SKM-1 treated with dmso at 0.1 percent for 144 hours (cell line): ENCODE data around the gene MYO1D.

Source experiments
- DNase-seq: peaks from one replicate; lab custom pipeline; 2025; ENCODE audit not compliant: unreplicated experiment; lab: John Stamatoyannopoulos, UW

Gene MYO1D

GRCh38 chr17:32784113-32784512, 92.8 kb downstream of the MYO1D start:
- DNase-seq: no peak

DNA sequence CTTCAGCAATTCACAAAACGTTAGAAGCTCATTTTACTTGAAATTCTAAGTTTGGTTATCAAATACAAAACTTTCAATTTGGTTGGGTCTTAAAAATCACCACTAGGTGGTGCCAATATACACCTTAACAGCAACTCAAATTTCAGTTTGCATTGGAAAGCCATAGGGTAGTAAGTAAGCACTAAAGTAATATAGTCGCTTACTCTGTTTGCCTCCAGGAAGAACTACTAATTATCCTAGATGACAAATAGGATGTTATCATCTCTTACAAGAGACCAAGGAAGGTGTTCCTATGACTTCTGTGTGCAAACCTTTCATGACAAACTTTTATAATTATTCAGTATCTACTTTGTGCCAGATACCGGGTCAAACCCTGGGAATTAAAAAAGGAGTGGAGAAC, 93.3 kb downstream of the MYO1D start:
- DNase-seq: peak; percentile 48

DNA sequence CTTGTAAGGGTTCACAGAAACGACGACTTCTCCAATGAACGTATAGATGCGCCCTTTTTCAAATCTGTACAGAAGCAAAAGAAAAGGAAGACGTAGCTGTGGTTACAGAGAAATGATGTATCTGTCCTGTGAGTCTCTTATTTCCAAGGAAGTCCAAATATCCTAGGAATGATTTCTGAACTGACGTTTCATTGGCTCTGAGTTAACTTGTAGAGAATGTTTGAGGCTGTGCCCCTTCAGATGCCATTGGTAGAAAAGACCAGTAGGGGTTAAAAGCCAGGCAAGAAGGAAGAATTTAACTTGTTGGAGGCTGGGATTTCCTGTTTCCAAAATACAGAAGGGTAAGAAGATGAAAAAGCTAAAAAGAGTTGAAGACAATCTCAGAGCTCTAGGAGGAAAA, 96.2 kb downstream of the MYO1D start:
- no peak for DNase-seq

- no peak for DNase-seq
Observed at GRCh38 chr17:32777922-32778321, 99.0 kb downstream of the MYO1D start.

- no peak for DNase-seq
Observed at GRCh38 chr17:32777436-32777835, 99.5 kb downstream of the MYO1D start.

GRCh38 chr17:32774695-32775084, 102.2 kb downstream of the MYO1D start:
- DNase-seq: no peak

- no peak for DNase-seq
Observed at GRCh38 chr17:32773856-32774694, 102.8 kb downstream of the MYO1D start.

GRCh38 chr17:32772453-32773025, 104.4 kb downstream of the MYO1D start:
- no peak for DNase-seq

GRCh38 chr17:32771396-32771795, 105.5 kb downstream of the MYO1D start:
- DNase-seq: no peak

GRCh38 chr17:32769846-32770245, 107.1 kb downstream of the MYO1D start:
- no peak for DNase-seq

- DNase-seq: peak; percentile 15
Observed at GRCh38 chr17:32763855-32764439, 113.0 kb downstream of the MYO1D start.

DNA sequence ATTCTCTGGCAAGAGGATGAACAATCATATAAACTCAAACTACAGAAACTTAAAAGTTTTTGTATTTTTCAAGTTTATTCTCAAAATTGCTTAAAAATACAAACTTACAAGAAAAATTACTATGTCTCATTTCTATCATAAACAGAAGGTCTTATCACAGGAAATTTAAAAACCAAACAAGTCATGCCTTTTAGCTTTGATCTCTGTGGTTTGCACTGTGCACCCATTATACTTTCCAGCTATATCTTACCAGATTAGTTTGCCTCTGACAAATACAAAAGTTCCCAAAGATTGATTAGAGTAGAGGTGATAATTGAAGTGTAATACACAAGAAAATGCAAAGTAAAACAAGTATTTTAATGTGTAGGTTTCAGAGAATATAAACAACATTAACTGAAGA, 117.4 kb downstream of the MYO1D start:
- DNase-seq: no peak

DNA sequence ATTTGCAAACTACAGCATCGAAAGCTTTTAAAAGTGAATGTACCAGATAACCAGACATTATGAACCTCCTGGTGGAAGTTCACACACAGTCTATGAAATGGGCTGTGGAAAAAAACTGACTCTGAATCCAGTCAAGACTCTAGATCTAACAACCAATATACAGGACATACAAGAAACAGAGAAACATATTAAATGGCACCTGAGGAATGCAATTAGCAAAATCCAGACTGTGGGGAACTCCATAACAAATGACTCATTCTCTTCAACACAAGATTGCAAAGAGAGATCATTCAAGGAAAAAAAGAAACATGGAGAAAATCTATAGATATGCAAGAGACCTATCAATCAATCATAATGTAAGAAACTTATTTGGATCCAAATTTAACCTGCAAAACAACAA, 119.0 kb downstream of the MYO1D start:
- no peak for DNase-seq

- no peak for DNase-seq
Observed at GRCh38 chr17:32756696-32757095, 120.2 kb downstream of the MYO1D start.

- peak; percentile 59 for DNase-seq
Observed at GRCh38 chr17:32755045-32755805, 121.7 kb downstream of the MYO1D start.

DNA sequence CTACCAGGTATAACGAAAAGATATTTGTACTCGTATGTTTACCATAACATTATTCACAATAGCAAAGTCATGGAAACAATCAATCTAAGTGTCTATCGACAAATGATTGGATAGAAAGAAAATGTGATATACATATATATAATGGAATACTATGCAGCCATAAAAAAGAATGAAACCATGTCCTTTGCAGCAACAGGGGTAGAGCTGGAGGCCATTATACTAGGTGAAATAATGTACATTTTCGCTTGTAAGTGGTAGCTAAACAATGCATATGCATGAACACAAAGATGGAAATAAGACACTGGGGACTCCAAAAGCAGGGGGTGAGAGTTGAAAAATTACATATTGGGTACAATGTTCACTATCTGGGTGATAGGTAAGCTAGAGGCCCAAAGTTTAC, 124.0 kb downstream of the MYO1D start:
- DNase-seq: no peak

DNA sequence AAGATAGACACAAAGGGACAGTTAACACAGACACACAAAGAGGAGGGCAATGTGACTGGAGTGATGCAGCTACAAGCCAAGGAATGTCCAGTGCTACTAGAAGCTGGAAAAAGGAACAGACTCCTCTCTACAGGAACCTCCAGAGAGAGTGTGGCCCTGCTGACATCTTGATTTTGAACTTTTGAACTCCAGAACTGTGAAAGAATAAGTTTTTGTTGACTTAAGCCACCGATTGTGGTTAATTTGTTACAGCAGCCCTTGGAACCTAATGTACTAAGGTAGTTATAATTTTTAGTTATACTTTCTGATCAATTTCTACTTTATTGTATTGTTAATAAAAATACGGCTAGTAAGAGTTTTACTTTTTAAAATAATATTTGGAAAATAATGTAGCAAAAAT, 129.1 kb downstream of the MYO1D start:
- DNase-seq: no peak

DNA sequence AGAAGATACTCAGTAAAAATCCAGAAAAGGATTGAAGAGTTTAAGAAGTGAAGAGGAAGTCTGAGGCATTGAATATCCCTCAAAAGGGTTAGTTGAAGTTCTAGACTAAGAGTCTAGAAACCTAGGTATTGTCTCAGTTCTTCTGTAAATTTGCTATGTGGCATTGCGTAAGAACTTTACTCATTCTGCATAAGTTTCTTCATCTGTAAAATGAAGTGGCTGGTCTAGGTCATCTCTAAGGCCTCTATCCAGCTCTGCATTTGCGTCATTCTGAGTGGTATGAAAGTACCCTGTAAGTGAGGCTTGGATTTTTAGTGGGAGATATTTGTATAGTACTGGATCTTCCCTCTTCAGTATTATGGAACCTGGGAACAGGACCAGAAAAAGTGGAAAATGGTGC, 130.2 kb downstream of the MYO1D start:
- peak; percentile 71 for DNase-seq

GRCh38 chr17:32746280-32746679, 130.6 kb downstream of the MYO1D start:
- no peak for DNase-seq

DNA sequence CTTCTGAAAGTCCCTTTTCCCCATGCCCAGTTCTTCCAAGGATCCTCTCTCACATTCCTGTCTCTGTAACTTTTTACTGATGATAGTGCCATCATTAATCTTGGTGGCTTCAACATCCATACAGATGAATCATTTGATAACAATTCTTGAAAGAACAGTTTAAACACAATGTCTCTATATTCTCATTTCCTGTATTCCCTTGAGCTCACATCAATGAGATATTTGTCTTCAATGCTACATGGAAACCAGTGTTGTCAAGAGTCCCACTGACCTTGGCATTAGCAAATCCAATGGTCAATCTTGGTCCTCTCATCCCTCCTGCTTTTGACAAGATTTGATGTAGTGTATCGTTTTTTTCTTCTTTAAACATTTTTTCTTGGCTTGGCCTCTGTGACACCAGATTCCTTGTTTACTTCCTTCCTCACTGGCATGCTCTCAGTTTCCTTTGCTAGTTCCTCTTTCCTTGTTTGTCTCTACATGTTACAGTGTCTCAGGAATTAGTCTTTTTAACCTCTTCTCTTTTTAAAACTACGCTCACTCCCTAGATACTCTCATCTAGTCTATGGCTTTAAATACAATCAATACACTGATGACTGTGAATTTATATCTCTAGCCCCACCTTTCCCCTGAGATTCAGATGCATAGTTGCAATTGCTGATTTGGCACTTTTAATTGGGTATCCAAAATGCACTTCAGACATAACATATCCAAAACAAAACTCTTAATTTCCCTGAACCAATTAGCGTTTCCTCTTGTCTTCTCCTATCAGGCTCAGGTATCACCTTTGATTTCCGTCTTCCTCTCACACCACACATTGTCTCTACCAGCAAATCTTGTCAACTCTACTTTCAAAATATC, 134.0 kb downstream of the MYO1D start:
- DNase-seq: peak; percentile 47

DNA sequence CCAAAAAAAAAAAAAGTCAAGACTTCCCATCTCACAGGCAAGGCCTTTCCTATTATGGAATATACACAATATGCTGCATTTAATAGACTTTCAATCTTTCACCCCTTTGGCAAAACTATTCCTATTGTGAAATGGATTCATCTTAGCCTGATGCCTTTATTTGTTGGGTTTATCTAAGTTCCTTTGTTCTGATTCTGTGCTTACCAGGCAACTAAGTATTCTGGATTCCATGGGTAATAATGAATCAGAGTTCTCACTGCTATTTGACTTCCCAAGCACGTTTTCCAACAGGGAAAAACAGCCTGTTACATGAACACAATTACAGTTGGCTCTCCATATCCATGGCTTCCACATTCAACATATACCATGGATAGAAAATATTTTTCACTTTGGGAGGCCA, 135.5 kb downstream of the MYO1D start:
- no peak for DNase-seq
